Activated gamma-delta T cell (primary cell): ENCODE measurements around the gene TSPAN9.

Experiments used
- DNase-seq: peaks from one replicate; lab custom pipeline; 2025; lab: John Stamatoyannopoulos, UW

The TSPAN9 gene

DNA sequence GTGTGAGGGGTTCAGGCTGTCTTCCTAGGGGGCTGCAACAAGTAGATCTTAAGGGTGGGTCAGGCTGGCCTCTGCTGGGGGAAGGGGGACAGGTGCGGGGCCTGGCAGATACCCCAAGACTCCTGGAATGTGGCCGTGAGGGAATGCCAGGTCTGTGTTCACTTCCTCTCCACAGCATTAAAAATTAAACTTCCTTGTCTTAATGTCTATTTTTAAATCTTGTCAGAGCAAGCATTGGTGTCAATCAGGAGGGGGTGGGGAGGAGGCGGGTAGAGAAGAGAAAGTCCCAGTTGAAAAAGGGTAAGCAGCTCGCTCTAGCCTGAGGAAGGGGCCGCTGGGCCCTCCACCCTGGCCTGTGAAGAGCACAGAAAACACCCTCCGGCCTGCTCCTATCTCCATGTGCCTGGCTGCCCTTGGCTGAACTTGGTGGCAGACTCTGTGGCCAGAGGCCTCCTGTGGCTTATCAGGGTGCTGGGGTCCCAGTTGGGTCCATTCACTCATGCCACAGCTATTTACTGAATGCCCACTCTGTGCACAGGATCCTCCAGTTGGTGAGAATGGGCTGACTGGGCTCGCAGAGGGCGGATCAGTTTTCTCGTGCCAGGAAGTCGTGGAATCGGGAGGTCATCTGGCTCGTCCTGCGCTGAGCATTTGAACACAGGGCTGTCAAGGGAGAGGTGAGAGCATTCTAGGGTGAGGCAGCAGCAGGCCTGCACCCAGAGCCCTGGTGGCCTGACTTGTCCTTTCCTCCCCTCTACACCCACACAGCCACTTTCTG, 128.8 kb downstream of the TSPAN9 start:
- no peak for DNase-seq

DNA sequence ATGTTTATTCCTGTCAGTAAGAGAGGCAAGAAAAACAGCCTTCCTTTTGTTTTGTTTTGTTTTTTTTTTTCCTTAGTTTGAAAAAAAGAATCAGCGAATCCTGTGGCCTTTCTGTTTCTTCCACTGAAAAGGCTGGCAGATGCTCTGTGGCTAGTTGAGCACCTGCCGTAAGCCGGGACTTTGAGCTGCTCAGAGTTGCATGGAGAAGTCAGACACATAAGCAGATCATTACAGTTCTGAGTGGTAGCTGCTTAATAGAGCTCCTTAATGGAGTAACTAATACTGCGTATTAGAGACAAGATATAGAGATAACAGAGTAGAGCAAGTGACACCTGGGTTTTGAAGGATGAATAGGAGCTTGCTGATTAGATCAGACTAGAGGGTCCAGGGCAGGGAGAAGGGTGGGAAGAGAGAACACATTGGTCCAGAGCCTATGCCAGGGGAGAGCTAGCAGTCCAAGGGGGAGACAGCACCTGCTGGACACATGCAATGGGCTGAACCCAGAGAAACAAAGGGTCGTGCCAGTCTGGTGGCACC, 129.4 kb downstream of the TSPAN9 start:
- no peak for DNase-seq

DNA sequence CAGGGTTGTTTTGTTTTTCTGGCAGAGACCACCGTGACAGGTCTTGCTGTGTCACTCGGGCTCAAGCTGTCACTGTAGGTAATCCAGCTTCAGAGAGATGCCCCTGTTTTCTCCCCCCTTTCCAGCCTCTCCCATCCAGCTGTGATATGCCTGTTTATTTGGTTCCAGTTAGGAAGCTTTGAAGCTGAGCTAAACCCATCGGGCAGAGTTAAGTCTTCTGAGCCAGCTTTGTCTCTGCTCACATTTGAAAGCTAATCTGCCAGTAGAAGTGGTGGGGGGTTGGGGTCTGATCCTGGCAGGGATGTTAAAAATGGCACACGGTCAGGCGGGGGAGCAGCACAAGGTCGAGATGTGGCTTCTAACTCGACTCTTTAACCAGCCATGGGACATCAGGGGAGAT, 130.0 kb downstream of the TSPAN9 start:
- no peak for DNase-seq

DNA sequence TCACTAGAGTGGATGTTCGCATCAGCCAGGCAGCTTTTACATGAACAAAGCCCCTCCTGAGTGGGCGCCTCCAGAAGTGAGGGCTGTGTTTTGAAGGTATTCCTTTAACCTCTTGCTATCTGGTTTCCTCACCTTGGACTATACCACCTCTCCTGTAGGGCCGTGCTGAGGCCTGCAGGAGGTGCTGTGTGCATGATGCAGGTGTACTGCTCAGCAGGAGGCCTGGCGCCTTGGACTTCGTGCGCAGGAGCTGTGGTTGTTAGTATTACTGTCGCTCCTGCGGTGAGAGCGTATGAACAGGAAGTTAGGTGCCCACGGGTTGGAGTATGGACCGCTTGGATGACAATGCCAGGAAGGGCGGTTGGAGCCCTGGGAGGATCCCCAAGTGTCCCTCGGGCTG, 130.7 kb downstream of the TSPAN9 start:
- DNase-seq = no peak

DNA sequence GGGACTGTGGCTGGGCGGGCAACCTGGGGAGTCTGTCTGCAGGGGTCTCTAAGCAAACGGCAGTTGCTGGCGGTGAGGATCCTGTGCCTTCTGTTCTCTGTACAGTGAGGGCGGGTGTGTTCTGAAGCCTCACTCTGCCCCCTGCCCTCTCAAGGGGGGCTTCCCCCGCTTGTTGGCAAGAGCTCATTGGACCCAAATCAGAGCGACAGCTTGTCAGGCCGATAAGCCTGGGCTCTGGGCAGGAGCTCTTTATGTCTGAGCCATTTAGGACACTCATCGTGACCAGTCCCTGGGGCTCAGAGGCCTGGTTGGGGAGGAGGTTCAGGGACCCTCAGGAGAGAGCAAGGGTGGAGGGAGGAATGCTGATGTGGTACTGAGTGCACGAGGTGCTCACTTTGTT, 136.0 kb downstream of the TSPAN9 start:
- DNase-seq = no peak

DNA sequence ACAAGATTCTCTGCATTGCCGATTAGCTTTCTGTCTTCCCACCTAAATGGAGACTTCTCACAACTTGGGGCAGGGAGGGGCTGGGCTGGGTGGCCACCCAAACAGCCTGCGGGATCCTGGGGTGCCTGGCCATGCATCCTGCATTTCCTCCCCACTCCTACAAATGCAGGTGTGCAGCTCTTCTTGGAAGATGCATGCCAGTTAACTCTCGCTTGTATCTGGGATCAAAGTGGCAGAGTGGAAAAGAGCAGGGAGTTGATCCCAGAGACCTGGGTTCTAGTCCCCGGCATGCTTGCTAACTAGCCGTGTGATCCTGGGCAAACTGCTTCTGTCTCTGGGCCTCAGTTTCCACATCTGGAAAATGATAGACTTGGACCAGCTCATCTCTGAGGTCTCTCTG, 136.6 kb downstream of the TSPAN9 start:
- no peak for DNase-seq

DNA sequence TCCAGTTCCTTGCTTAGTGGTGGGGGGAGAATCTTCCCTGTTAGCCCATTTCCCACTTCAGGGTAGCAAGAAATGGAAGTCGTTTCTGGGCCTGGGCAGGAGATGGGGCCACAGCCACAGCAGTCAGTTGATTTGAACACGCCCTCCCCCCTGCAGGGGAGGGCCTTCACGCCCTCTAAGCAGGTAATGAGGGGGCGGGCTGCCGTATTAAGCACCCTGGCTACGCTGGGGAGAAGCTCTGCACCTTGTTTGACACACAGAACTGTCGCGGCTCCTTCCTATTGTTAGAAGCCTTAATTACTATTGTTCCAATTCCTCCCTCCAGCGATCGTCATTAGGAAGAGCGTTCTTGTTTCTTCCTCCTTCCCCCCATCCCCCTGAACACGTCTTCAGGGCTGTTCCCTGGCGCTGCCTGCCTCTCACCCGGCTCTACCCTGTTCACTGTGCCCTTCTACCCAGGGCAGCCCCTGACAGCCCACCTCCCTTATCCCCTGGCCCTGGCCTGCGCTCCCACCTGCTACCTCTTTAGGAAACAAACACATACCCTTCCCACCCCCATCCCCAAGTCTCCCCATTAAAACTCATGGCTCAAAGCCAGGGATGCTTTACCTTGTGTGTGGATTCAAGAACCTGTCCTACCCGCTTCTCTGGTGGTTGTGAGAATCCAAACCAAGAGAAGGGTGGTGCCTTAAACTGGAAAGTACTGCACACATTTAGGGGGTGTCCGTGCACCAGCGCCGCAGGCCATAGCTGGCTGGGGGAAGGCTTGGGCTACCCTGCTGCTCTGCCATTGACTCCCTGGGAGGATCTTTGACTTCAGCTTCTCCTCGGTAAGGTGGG, 137.6 kb downstream of the TSPAN9 start:
- DNase-seq = no peak

DNA sequence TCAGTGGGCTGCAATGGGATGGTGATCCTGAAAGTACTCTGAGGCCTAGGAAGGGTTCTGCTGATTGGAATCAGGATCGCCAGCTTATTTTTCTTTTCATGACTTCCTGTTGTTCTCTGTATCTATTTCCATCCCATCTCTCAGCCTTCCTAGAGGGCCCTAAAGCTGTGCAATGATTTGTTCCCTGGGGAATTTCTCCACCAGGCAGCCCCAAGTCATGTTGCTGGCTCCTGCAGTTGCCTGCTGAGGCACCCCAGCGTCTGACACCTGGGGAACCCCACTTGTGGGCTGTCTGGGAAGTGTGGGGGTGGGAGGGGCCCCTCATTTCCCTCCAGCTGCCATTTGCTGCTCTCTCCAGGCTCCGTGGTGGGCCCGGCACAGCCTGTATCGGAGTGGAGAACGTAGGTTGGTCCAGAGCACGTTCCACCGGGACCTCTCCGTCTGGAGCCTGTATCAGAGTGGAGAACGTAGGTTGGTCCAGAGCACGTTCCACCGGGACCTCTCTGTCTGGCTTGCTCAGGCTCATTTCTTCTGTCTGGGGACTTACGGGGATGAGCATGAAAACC, 138.3 kb downstream of the TSPAN9 start:
- no peak for DNase-seq

DNA sequence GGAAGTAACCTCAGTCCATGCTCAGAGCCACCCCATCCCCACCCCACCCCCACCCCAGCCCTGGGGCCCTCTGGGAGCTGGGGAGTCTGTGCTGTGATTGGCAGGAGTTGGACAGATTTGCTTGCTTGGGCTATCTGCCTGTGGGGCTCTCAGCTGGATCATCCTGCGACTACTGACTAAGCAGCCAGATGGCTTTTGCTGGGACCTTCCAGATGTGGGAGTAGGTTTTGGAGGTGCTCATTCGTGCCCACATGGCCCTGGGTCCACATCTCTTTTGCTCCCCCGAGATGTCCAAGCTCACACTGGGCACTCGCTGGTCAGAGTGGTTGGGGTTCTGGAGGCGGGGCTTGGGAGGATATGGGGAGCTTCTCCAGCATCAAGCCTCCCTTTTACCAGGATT, 138.9 kb downstream of the TSPAN9 start:
- no peak for DNase-seq

DNA sequence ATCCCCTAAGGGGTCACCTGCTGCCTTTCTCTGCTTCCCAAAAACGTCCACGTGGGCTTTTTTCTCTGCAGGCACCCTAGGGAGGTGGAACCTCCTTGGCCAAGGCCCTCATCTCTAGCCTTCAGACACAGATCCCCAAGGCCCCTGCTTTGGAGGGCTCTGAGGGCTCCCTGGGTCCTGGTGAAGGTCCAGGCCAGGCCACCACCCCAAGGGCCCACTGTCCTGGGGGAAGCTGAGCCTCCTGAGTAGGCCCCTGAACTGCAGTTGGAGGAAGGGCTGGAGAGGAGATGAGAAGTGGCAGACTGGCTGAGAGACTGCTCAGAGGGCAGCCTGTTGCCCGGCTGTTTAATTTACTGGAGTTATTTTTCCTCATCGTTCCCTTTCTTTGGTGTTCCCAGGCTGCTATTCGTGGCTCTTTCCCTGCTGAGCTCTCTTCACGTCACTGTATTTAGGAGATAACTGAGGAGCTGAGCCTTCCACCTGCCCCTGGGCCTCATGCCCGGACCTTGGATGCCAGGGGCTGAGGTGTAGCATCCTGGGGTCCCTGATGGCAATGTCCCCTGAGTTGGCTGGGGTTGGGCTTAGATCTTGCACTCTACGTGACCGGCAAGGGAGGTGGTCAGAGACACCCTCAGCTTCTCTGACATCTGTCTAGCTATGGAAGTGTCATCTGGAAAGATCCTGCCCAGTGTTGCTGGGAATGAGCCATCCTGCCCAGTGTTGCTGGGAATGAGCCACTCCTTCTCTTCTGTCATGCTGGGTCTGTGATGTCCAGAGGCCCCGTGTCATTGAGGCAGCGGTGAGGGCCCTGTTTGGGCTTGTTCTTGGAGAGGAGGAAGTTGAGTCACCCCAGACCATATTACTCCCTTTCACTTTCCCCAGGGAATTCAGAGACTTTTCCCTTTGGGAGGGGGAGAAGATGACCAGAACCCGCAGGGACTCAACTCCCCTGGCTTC, 139.8 kb downstream of the TSPAN9 start:
- DNase-seq = no peak

DNA sequence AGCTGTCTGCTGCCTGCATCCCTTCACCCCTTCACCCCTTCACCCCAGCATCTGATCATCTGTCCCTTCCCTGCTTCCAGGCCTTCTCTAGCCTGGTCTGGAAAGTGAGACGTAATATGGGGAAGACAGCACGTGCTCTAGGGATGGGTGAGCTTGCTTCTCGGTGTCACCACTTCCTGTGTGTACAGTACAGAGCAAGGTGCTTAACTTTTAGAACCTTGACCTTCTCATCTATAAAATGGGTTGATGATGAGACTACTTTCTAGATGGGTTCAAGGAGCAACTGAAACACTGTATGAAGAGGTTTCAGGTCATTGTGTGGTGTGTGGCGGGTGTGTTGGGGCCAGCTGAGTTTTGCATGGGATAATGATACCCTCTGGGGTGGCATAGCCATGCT, 140.5 kb downstream of the TSPAN9 start:
- DNase-seq = no peak

DNA sequence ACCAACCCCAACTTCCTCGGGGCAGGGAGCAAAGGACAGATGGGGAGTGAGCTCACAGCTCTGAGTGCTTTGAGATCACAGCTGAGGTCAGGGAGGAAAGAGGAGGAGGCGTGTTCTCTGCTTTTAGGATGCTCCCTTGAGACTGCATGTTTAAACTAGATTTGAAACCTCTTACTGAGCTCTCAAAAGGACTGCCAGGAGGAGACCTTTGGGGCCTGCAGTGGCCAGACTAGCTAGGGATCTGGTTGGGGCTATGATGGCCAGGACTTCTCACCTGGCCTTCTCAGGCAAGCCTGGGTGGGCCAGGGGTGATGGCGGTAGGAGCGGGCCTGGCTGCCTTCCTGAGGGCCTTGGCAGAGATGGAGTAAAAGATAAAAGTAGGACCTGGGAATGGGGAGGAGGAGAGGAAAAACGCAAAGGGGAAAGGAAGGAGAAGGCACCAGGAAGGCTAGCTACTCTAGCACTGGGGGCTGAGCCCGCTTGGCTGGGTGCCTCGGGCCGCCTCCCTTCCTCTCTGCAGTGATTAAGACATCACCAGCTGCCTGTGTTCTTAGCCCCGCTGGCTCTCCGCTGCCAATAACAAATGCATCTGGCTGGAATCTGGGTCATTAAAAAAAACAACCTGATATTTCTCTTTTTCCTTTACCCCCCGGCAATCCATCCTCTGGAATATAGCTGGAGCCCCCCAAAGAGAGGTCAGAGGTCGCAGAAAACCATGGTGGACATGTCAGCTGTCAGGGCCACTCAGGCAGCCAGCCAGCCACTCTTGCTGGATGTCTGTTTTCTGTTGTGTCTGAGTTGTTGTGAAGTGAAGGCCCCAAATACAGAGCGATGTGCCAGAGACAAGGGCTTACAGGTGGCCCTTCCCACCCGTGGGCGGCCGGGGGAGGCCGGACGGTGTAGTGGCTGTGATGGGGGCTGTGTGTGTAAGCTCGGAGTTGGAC, 141.3 kb downstream of the TSPAN9 start:
- no peak for DNase-seq

DNA sequence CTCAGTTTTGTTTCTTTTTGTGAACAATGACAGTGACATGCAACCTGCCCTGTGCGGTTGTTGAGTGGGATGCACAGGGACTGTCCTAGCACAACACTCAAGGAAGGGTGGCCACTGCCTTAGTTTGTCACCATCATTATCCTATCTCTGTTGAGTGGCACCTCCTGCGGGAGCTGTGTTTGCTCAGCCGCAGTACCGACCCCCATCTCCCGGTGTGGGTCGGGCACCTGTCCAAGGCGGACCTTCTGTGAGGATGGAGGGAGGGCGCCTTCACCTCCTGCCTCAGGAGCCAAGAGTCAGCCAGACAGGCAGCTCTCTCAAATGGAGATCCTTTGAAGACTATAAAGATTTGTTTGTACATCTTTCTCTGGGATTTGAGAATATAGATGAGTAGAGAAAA, 142.1 kb downstream of the TSPAN9 start:
- DNase-seq = no peak

DNA sequence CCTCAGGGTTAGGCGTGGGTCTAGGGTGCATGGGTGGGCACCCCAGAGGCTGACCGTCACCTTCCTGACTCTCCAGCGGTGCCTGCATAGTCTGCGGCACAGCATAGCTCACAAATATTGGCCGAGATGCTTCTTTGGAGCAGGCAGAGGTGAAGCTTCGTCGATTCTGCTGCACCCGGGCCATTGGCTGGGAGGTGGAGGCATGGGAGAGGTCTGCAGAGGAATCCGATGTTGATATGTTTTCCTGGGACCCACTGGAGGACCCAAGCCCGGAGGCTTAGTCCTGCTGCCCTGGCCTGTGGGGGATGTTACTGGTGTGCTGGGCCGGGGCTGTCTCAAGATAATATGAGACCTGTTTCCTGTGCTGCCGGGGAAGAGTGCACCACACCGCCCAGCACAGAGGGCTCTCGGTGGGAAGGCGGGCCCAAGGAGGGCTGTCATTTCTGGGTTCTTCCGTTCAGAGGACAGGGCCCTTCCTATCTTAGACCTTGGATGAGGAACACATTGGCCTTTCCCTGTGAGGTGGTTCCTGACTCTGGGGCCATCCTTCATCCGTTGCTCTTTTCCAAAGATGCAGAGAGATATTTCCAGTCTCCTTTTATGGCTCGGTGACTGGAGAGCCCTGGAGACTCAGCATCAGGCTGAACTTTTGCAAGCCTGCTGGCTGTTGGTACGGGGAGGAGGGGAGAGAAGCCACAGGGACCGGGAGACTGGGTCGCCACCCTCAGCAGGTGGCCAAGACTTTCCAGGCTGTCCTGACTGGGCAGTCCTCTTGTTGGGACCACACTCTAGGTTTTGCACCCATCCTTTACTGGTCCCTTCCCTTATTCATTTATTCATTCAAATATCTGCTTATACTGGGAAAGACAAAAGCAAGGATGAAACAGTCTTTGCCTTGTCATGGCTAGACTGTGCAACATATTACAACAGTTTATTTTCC, 143.5 kb downstream of the TSPAN9 start:
- no peak for DNase-seq

DNA sequence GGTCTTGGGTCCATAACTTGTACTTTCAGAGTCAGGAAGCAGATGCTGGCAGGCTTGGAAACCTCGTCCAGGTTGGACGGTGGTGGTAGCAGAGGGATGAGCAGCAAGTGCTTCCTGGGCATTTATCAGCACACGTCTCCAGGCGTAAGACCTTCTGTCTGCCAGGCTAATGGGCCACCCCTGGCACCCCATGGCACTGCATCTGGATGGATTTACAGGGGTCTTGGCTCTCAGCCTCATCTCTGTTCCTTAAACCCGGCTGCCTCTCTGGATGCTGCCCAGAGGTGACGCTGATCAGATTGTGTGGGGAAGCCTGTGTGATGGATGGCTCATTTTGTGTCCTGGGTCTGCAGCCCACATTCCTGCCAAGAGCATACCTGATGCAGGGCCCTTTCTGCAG, 145.1 kb downstream of the TSPAN9 start:
- no peak for DNase-seq

DNA sequence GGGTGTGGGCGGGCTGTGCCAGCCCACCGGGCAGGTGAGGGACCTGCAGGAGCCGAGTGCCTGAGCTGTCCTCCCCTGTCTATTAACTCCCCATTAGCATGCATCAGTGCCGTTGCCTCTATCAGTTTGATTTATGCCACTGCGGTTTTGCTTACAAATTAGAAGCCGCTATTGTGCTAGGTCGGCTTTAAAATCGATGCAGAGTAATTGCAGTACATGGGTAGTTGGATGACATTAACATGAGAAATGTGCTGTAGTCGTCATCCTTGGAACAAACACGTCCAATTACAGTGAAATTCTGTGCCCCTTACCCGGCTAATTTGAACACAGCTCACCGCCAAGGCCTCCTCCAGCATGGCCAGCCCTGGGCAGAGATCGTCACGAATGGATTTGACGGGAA, 145.8 kb downstream of the TSPAN9 start:
- no peak for DNase-seq

DNA sequence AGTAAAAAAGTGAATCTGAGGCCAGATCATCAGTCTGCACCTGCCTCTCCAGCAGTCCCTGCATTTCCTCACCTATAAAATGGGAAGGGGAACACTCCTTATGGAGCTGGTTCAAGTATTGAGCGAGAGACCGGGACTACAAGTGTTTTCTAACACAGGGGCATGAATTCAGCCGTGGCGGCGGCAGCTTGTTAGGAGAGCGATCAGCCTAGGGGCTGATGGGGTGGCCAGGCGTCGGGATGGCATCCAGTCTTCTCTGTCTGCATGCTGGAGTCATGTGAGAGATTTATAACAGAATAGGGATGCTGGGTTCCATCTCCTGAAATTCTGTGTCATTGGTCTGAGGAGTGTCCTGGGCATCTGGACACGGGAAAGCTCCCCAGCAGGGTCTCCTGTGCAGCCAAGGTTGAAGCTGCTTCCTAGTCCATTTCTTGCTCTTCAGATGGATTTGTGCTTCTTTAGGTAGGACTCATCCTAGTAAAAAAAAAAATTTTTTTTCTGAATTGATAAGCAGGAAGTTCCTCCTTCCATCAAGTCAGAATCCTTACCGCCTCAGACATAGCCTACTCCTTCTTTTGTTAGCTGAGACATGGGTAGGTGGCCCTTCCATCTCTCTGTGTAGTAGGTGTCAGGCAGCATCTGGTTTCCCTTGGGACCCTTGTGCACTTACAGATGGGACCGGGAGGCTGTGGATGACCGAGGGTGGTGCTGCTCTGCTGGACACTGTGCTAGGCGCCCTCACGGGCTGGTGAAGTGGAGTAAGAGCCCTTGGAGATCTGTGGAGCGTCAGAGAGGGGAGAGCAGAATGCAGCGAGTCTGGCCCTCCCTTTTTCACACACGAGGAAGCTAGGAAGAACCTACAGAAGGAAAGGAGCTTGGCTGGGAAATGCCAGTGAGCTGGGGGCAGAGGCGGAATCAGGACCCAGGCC, 146.7 kb downstream of the TSPAN9 start:
- no peak for DNase-seq

DNA sequence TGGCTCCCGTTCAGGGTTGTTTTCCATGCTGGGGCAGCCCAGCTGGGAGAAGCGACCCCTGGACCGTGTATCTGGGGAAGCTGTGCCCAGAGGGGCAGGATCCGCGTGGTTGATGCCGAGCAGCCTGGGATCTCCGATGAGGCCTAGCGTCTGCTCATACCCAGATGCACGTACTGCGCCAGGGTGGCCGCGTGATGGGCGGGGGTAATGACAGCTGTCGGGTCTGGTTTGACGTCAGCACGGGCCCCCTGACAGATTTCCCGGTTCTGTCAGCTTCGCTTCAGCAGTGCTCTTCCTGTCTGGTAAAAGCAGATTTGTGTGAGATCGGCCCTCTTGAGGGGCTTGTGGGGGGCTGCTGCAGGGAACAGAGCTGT, 147.3 kb downstream of the TSPAN9 start:
- DNase-seq = no peak
